ENCODE data around the gene CCDC18.

CCDC18 gene

DNA sequence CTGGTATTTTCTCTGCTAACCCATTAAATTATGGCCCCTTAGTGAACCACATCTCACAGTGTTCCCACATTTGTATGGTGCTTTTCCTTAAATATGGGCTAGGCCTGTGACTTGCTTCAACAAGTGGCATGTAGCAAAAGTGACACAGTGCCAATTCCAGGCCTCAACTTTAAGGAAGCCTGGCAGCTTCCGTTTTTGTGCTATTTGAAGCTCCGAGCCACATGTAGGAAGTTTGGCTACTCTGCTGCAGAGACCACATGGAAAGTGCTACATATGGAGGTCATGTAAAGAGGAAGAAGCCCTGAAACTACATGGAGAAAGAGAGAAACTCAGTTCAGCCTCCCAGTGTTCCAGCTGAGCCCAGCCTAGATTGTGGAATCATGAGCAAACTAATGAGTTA lies 136.7 kb downstream of the CCDC18 start:
- no peak for DNase-seq

GRCh38 chr1:93317943-93318342 lies 137.4 kb downstream of the CCDC18 start:
- no peak for DNase-seq

GRCh38 chr1:93321720-93322119 lies 141.2 kb downstream of the CCDC18 start:
- DNase-seq, result no peak

GRCh38 chr1:93322349-93322748 lies 141.8 kb downstream of the CCDC18 start:
- DNase-seq, result no peak

GRCh38 chr1:93323185-93323820 lies 142.8 kb downstream of the CCDC18 start:
- DNase-seq, result no peak

DNA sequence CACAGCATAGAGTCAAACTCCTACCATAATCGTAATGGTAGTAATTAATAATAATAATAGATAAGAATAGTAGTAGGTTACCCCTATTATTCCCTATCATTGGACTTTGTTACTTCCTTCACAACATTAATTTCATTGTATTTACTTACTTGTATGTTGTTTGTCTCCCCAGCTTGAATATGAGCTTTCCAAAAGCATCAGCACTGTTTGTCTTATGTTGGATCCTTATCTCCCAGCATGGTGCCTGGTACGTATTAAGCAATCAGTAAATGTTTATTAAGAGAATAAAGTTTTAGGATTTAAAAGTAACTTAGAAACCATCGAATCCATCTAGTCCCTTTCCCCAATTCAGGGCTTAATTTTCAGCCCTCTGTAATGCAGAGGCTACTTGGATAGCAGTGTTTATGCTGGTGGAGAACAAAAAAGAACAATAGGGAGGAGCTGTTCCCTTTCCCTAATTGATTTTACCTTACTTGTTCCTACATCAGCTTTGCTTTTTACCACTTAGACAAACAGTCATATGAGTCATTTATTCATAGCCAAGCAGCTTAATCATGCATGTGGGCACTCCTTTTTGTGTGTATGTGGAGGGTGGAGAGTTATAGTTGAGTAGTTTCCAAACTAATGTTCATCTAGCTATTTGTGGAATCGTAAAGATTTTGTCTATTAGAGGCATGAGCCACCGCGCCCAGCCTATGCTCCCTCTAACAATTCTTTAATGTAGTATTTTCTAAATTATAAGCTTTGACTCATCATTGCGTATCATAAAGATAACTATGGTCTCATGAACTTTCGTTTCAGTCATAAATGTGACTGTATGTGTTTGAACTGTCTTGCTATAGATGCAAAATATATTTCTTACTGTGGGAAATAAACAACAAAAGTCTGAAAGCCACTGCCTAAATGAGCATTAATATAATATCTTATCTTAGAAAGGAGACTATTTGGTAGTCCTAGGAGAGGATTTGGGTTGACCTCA lies 144.3 kb downstream of the CCDC18 start:
- DNase-seq, result no peak

Data from stimulated activated CD4-positive, alpha-beta T cell treated with anti-CD3 and anti-CD28 coated beads, Interleukin-4, amount 100 ng/mL, for 24 hours (primary cell).